Measurements from ENCODE around the gene HEXB.
"Not testable (repeated sequence)": the region's sequence is repeated elsewhere in the genome, so short reads cannot be mapped to it uniquely, and the experiment has no call there.

The HEXB gene

DNA sequence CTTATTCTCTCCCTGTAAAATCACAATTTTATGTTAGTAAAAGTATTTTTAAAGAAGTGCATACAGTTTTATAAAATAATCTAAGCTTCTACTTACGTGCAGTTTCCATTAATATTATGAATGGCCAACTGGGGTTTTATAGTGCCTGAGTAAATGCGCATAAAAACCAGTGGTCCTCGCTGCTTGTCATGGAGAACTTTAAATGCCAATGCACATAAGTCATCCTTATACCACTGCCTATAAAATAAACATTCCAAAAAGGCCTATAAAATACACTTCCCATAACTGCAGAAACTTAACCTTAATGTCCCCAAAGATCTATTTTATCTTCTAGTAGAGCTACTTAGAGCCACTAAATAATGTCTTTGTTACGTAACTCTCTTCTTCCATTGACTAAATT, 53.4 kb downstream of the HEXB start:
- no peak for DNase-seq (ENCODE audit: low read depth)

DNA sequence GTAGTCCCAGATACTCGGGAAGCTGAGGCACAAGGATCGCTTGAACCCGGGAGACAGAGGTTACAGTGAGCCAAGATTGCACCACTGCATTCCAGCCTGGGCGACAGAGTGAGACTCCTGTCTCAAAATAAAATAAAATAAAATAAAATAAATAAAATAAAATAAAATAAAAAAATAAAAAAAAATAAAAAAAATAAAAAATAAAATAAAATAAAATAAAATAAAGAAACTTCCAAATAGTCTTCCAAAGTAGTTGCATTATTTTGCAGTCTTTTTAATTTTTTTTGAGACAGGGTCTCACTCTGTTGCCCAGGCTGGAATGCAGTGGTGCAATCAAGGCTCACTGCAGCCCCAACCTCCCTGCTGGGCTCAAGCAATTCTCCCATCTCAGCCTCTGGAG, 63.7 kb downstream of the HEXB start:
- DNase-seq (ENCODE audit: low read depth), result not testable (repeated sequence)

- DNase-seq (ENCODE audit: low read depth), result no peak
Observed at GRCh38 chr5:74761241-74761640, 76.2 kb downstream of the HEXB start.

GRCh38 chr5:74762599-74762998, 77.6 kb downstream of the HEXB start:
- peak; percentile 82 for DNase-seq (ENCODE audit: low read depth)

DNA sequence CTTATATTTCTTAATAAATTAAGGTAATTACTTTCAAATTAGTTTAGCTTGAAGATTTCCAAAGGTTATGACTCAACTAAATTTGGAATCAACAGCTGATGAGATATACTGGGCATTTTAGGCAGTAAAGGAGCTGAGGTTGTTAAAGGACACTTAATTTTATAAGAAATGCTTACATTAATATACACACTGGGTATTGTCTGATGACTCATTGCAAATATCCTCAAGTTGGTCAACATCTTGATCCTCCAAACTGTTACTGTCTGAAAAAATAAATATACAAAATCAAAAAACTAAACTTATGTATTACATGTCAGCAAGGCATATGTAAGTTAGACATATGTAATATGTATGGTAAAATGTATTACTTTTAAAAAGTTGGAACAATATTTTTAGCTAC, 78.5 kb downstream of the HEXB start:
- DNase-seq (ENCODE audit: low read depth), result no peak

DNA sequence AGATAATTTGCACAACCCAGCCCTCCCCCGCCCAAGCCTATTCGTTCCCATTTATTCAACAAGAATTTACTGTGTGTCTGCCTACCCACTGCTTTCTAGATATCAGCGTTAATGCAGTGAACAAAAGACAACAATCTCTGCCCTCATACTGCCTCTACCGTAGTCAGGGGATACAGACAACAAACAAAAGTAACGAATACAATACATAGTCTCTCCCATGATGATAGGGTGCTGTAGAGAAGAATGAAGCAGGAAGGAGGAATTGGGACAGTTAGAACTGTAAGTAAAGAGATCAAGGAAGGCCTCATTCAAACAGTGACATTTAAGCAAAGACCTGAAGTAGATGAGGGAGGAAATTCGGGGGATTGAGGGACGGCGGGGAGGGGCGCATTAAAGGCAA, 80.2 kb downstream of the HEXB start:
- DNase-seq (ENCODE audit: low read depth), result no peak

DNA sequence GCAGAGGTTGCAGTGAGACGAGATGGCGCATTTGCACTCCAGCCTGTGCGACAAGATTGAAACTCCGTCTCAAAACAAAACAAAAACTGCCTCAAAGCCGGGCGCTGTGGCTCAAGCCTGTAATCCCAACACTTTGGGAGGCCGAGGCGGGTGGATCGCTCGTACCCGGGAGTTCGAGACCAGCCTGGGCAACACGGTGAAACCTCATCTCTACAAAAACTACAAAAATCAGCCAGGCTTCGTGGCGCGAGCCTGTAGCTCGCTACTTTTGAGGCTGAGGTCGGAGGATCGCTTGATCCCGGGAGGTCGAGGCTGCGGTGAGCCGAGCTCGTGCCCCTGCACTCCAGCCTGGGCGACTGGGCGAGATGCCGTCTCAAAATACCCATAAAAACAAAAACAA, 80.9 kb downstream of the HEXB start:
- no peak for DNase-seq (ENCODE audit: low read depth)

GRCh38 chr5:74766418-74766848, 81.4 kb downstream of the HEXB start:
- no peak for DNase-seq (ENCODE audit: low read depth)

GRCh38 chr5:74766849-74767578, 82.0 kb downstream of the HEXB start, which contains the start of the genes GFM2 and NSA2:
Gene GFM2 (minus strand): TSS chr5:74767117. CDS start chr5:74763742, 3,375 bp downstream.
Gene NSA2 (plus strand): TSS chr5:74767249. CDS start chr5:74767361, 112 bp downstream.
- peak; percentile 49 for DNase-seq (ENCODE audit: low read depth)

GRCh38 chr5:74767579-74767913, 82.5 kb downstream of the HEXB start:
- DNase-seq (ENCODE audit: low read depth), result no peak
